IMR-90 (cell line): ENCODE measurements around the gene UBE3C. TPM values are rescaled to one million over a fixed set of nuclear protein-coding genes. Genes with fewer than 3 reads are reported as not detected.

Experiments
- ATAC-seq: fragments of 200-7000 bp; cut with Tn5 transposase; 2 replicates; pipeline ENCODE4 v1.9.1; 2020; ENCODE audit warnings: low read depth, mild to moderate bottlenecking, moderate library complexity
- BruUV-seq: library from RNA; stranded (reverse); fragments of 400-500 nt; replicated peaks from 2 replicates; lab custom pipeline; 2021; lab: Mats Ljungman, UMichigan
- CTCF ChIA-PET: fragments of 300-600 bp; formaldehyde crosslinking; extraction: SDS; loops from one replicate; lab custom pipeline; 2021; ENCODE audit warnings: antibody characterized with exemption; lab: Yijun Ruan, JAX
- POLR2A ChIA-PET: fragments of 300-600 bp; sonication (Branson Sonifier 250); formaldehyde crosslinking; loops from one replicate; lab custom pipeline; 2022; ENCODE audit warnings: antibody characterized with exemption; ENCODE audit not compliant: unreplicated experiment; lab: Charles Lee
- DNase-seq: peaks from one replicate; pipeline ENCODE4 v3.0.0; 2013
- H2AFZ ChIP-seq: replicated peaks from 2 replicates; pipeline ENCODE3; 2013; ENCODE audit warnings: low read length, mild to moderate bottlenecking; ENCODE audit not compliant: poor library complexity
- H2AK5ac ChIP-seq: 2 replicates; pipeline ENCODE4 v1.6.1; 2013; ENCODE audit warnings: low read depth, low read length, inconsistent platforms
- H2AK9ac ChIP-seq: replicated peaks from 2 replicates; pipeline ENCODE3; 2013; ENCODE audit warnings: mild to moderate bottlenecking, low read depth, low read length, moderate library complexity; ENCODE audit not compliant: poor library complexity
- H2BK120ac ChIP-seq: 2 replicates; pipeline ENCODE4 v1.6.1; 2013; ENCODE audit warnings: low read depth, low read length, inconsistent platforms
- H2BK15ac ChIP-seq: 3 replicates; pipeline ENCODE4 v1.6.1; 2013; ENCODE audit warnings: low read depth, low read length, inconsistent platforms
- H2BK20ac ChIP-seq: 2 replicates; pipeline ENCODE4 v1.6.1; 2013; ENCODE audit warnings: low read depth, mild to moderate bottlenecking, inconsistent platforms, low read length, moderate library complexity
- H2BK5ac ChIP-seq: 2 replicates; pipeline ENCODE4 v1.6.1; 2013; ENCODE audit warnings: mild to moderate bottlenecking, low read depth, low read length, inconsistent platforms; ENCODE audit not compliant: poor library complexity, severe bottlenecking
- H3K14ac ChIP-seq: replicated peaks from 2 replicates; pipeline ENCODE4 v1.6.1; 2013; ENCODE audit warnings: low read depth, low read length, inconsistent platforms
- H3K18ac ChIP-seq: 2 replicates; pipeline ENCODE4 v1.6.1; 2013; ENCODE audit warnings: low read depth, low read length, control low read depth
- H3K23ac ChIP-seq: 2 replicates; pipeline ENCODE4 v1.6.1; 2013; ENCODE audit warnings: low read depth, low read length, inconsistent platforms
- H3K27ac ChIP-seq: 2 replicates; pipeline ENCODE4 v1.5.1; 2013; ENCODE audit warnings: mild to moderate bottlenecking, control low read depth, low read length; ENCODE audit not compliant: insufficient read depth
- H3K27me3 ChIP-seq: 2 replicates; pipeline ENCODE4 v1.6.1; 2013; ENCODE audit warnings: low read length; ENCODE audit not compliant: control insufficient read depth, insufficient read depth
- H3K36me3 ChIP-seq: 2 replicates; pipeline ENCODE4 v1.6.1; 2013; ENCODE audit warnings: low read length, mixed read lengths; ENCODE audit not compliant: control insufficient read depth, insufficient read depth
- H3K4ac ChIP-seq: 2 replicates; pipeline ENCODE4 v1.6.1; 2013; ENCODE audit warnings: low read depth, low read length, inconsistent platforms
- H3K4me1 ChIP-seq: 2 replicates; pipeline ENCODE4 v1.6.1; 2013; ENCODE audit warnings: low read length, mixed read lengths; ENCODE audit not compliant: control insufficient read depth, insufficient read depth
- H3K4me2 ChIP-seq: 2 replicates; pipeline ENCODE4 v1.6.1; 2013; ENCODE audit warnings: low read depth, mild to moderate bottlenecking, control low read depth, low read length, moderate library complexity
- H3K4me3 ChIP-seq: 2 replicates; pipeline ENCODE4 v1.5.1; 2013; ENCODE audit warnings: low read depth, mild to moderate bottlenecking, control low read depth, low read length, moderate library complexity; ENCODE audit not compliant: insufficient read depth
- H3K56ac ChIP-seq: 2 replicates; pipeline ENCODE4 v1.6.1; 2013; ENCODE audit warnings: low read length, inconsistent platforms; ENCODE audit not compliant: insufficient read depth; ENCODE audit errors: extremely low read depth
- H3K79me1 ChIP-seq, 2 experiments: 2 replicates each; pipeline ENCODE4 v1.6.1; 2013; ENCODE audit warnings: low read length in 2 of 2, inconsistent platforms in 1 of 2, low read depth in 1 of 2
- H3K9ac ChIP-seq: 2 replicates; pipeline ENCODE4 v1.6.1; 2013; ENCODE audit warnings: low read depth, low read length, control low read depth
- H3K9me1 ChIP-seq: 2 replicates; pipeline ENCODE4 v1.6.1; 2013; ENCODE audit warnings: low read length, inconsistent platforms; ENCODE audit not compliant: insufficient read depth
- H3K9me3 ChIP-seq: 2 replicates; pipeline ENCODE4 v1.6.1; 2013; ENCODE audit warnings: low read length; ENCODE audit not compliant: control insufficient read depth, insufficient read depth
- H4K20me1 ChIP-seq: 2 replicates; pipeline ENCODE4 v1.6.1; 2013; ENCODE audit warnings: low read length, inconsistent platforms; ENCODE audit not compliant: insufficient read depth
- H4K5ac ChIP-seq: 2 replicates; pipeline ENCODE4 v1.6.1; 2013; ENCODE audit warnings: mild to moderate bottlenecking, low read depth, low read length, control low read depth
- H4K8ac ChIP-seq, 2 experiments: 2 replicates each; pipeline ENCODE4 v1.6.1; 2013; ENCODE audit warnings: low read depth in 2 of 2, low read length in 2 of 2, control low read depth in 1 of 2, inconsistent platforms in 1 of 2
- H4K91ac ChIP-seq: 2 replicates; pipeline ENCODE4 v1.6.1; 2013; ENCODE audit warnings: low read depth, low read length, inconsistent platforms; ENCODE audit not compliant: insufficient read depth
- FOS ChIP-seq: fragments of 150-350 bp; IDR thresholded peaks from 2 replicates; pipeline ENCODE4 v1.6.1; 2016; ENCODE audit warnings: low read depth, low read length
- MAZ ChIP-seq: IDR thresholded peaks from 2 replicates; pipeline ENCODE4 v1.6.1; 2012; ENCODE audit warnings: low read depth, mild to moderate bottlenecking, low read length, improper control_type of control experiment, moderate library complexity, borderline replicate concordance
- RAD21 ChIP-seq: IDR thresholded peaks from 2 replicates; pipeline ENCODE4 v1.6.1; 2012; ENCODE audit warnings: low read length, improper control_type of control experiment
- RCOR1 ChIP-seq: IDR thresholded peaks from 2 replicates; pipeline ENCODE4 v1.6.1; 2012; ENCODE audit warnings: mild to moderate bottlenecking, low read length, improper control_type of control experiment; ENCODE audit not compliant: insufficient replicate concordance
- RFX5 ChIP-seq: IDR thresholded peaks from 2 replicates; pipeline ENCODE4 v1.8.0; 2012; ENCODE audit warnings: low read depth, mild to moderate bottlenecking, low read length, moderate library complexity
- SMC3 ChIP-seq: fragments of 150-350 bp; IDR thresholded peaks from 2 replicates; pipeline ENCODE4 v1.6.1; 2016; ENCODE audit warnings: low read depth, mild to moderate bottlenecking, antibody characterized with exemption, low read length, moderate library complexity
- WGBS, 2 experiments: methylation state at CpG; one replicate each; pipeline versions ENCODE4 v1.1.5 to v1.1.7; 2013; ENCODE audit warnings: missing lambda C conversion rate in 2 of 2; ENCODE audit not compliant: insufficient read length in 1 of 2; ENCODE audit errors: extremely low coverage in 2 of 2; 5-methylcytosine and 5-hydroxymethylcytosine counted together
- dilution Hi-C: fragments of 300-500 bp; cut with HindIII; formaldehyde crosslinking; loops from one replicate; pipeline ENCODE4 v1.14.3; 2018; ENCODE audit warnings: low sequenced_read_pairs; ENCODE audit not compliant: unreplicated experiment
- in situ Hi-C: fragments of 300-500 bp; cut with MboI; formaldehyde crosslinking; loops from 3 replicates; pipeline ENCODE4 v1.14.3; 2019; ENCODE audit warnings: low sequenced_read_pairs, inconsistent platforms, mixed read lengths
- intact Hi-C: fragments of 100-400 bp; cut with micrococcal nuclease; formaldehyde crosslinking; loops from 2 replicates; pipeline ENCODE4 v1.10.0; 2022
- polyA plus RNA-seq, 3 experiments: library from polyadenylated mRNA; depleted of rRNA; stranded (reverse); fragments of >200 nt; gene quantifications; 2 replicates each; pipeline ENCODE4 v1.2.3, GENCODE V29; 2012; ENCODE audit warnings: low replicate concordance in 1 of 3
- total RNA-seq: library from RNA; depleted of rRNA; stranded (reverse); fragments of >200 nt; gene quantifications from 2 replicates; pipeline ENCODE4 v1.2.3, GENCODE V29; 2012
- TF ChIP-seq, protein P1 (sequence below): conservative IDR thresholded peaks from 2 replicates; pipeline ENCODE4 v1.5.1; 2012; ENCODE audit warnings: mild to moderate bottlenecking, low read depth, low read length, improper control_type of control experiment

UBE3C gene
- total and polyA plus RNA-seq, 2 of the 4 experiments (the other 2 are of a cell fraction) = 43.0 to 60.6 TPM

GRCh38 chr7:157250605-157251228 is 112.0 kb downstream of the UBE3C start:
- Histone ChIP-seq H3K14ac (no peak overlapping the region), H3K18ac (no peak overlapping the region), H3K23ac (no peak overlapping the region), H4K8ac (no peak overlapping the region), H3K36me3 (peaks cover 28% of the 10 kb centered on the region), H3K79me1 (peaks cover 13 to 14% of the 10 kb centered on the region in 2 experiments; a peak in 3 of 4 replicates), H3K9me1 (no peaks in the 10 kb centered on the region), H4K5ac (no peak overlapping the region), H2BK20ac (no peak overlapping the region), H2BK120ac (no peak overlapping the region), H2AFZ (no peak overlapping the region), H3K4ac (no peak overlapping the region), H3K9ac (no peak overlapping the region), H3K4me3 (no peak overlapping the region), H3K9me3 (no peaks in the 10 kb centered on the region), H4K20me1 (no peaks in the 10 kb centered on the region), H2BK15ac (no peak overlapping the region), H2AK5ac (no peak overlapping the region), H3K27me3 (no peaks in the 10 kb centered on the region), H3K56ac (no peak overlapping the region), H4K91ac (no peak overlapping the region), H3K4me1 (no peaks in the 10 kb centered on the region), H3K4me2 (no peak overlapping the region), H2AK9ac (no peak overlapping the region), H2BK5ac (no peak overlapping the region), H3K27ac (no peak overlapping the region)
- in situ Hi-C loops (loop anchor here (25.0 kb wide), 1 partner anchor 288 kb away; no protein-coding TSS in a partner anchor), dilution Hi-C loops (no loop called here), intact Hi-C loops (loop anchor here (5.0 kb wide), 1 partner anchor 278 kb away; no protein-coding TSS in a partner anchor)
- DNase-seq (peak; percentile 66), ATAC-seq (peak; percentile 73)
- CTCF ChIA-PET = interaction anchor here (0.6 kb wide), 1 partner anchor 70 kb away, joined by 3 read pairs; no protein-coding TSS in a partner anchor
- no TSS peak for BruUV-seq
- POLR2A ChIA-PET = no interaction called here
- TF ChIP-seq FOS (no peak), MAZ (no peak), RAD21 (peak; percentile 51), RFX5 (no peak), RCOR1 (no peak), SMC3 (0 out of 2 replicates have a peak, but pooled peaks have one; percentile 23)
- TF ChIP-seq, protein P1, sequence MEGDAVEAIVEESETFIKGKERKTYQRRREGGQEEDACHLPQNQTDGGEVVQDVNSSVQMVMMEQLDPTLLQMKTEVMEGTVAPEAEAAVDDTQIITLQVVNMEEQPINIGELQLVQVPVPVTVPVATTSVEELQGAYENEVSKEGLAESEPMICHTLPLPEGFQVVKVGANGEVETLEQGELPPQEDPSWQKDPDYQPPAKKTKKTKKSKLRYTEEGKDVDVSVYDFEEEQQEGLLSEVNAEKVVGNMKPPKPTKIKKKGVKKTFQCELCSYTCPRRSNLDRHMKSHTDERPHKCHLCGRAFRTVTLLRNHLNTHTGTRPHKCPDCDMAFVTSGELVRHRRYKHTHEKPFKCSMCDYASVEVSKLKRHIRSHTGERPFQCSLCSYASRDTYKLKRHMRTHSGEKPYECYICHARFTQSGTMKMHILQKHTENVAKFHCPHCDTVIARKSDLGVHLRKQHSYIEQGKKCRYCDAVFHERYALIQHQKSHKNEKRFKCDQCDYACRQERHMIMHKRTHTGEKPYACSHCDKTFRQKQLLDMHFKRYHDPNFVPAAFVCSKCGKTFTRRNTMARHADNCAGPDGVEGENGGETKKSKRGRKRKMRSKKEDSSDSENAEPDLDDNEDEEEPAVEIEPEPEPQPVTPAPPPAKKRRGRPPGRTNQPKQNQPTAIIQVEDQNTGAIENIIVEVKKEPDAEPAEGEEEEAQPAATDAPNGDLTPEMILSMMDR = peak; percentile 64
- WGBS, 2 experiments = no CpG with 5 or more reads among the region's 9 CpGs
